GM19351 (cell line): ENCODE results near the gene KCNIP4.

ENCODE experiments used
- ATAC-seq: cut with Tn5 transposase; IDR thresholded peaks from one replicate; pipeline ENCODE4 v1.9.1; 2021; ENCODE audit warnings: mild to moderate bottlenecking, moderate library complexity; ENCODE audit not compliant: unreplicated experiment

The KCNIP4 gene

DNA sequence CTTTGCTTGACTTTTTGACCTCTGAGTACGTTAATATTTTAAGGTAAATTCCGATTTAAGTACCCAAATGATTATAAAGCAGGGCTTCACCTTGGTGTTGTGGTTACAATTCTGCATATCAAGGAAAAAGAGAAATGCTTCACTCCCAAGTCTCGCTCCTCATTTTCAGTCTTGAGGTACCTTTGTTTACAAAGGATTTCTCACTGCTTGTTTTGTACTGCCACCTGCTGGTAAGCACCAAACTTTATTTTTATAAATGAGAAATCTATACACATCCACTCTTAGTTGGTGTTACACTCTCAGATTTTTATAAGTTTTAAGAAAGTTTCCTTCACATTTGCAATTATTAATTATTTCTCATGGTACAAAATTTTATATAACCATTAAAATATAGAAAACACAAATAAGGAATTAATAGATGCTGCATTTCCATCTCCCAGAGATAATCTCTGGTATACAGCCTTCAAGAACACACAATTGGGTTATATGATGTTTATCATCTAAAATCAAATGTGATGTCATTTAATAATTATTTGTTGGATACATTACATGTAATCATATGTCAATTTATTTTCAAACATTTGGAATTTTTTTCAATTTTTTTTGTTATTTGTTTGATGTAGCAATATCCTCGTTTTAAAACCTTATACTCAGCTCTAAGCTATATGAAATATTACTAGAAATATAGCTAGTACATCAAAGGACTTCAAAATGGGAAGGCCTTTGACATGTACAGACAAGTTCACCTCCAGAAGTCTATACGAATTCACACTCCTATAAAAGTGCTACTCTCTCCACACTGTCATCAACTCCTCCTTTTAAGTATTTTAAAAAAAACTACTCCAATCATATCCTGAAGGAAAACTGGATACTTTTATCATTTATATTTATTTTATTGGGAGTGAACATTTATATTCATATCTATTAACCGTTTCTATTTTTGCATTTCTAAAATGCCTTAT is 179.9 kb downstream of the KCNIP4 start:
- ATAC-seq, result peak; percentile 58

DNA sequence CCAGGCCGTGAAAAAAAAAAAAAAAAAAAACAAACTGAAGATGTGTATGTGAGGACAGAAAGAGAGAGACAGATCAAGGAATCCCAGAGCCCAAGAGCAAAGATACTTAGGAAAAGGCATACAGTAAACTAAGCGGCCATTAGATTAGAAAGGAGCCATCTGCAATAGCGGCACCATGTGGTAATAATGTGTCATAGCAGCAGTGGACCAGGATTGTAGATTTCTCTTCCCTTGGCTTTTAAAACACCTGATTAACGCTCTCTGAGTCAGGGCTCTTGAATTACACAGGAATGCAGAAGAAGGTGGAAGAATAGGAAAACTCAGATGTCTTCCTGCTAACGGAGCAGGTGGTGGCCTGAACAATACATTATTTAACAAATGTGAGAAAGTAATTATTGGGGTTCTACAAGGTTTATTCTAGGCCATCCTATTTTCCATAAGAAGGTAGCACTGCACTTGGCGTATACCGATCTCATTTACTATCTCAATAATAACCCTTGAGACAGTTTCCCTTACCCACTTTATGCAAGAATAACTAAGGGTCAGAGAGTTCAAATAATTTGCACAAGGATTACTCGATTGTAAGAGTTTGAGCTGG is 182.7 kb downstream of the KCNIP4 start:
- peak; percentile 73 for ATAC-seq

DNA sequence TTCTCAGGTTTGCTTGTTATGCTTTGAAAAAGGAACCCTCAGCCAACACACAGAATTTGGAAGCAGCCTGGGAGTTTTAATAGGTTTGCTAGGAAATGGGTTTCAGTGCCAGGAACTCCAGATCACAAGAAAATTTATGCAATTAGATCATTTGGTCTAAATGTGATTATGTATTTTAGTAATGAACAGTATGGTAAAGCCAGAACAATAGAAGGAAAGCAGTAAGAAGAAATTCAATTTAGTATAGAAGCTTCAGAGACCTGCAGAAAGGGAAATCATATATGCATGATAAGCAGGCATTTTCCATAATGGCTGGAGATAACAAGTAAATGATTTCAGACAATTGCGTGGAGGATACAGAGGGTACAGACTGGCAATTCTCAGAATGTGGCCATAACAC is 184.7 kb downstream of the KCNIP4 start:
- no peak for ATAC-seq

DNA sequence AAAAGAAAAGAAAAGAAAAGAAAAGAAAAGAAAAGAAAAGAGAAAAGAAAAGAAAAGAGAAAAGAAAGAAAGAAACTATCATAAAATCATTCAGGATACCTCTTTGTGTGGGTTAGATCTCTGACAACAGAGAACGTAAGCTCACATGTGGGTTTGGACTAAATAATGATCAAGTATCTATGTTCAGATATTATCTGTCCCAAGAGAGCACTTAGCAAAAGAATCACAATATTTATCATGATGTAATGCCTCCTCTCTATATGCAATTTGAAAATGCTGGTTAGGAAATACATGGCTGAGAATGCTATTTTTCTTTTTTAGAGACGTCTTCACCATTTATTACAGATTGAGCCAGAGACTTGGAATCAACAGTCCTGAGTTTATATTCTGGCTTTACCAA is 191.3 kb downstream of the KCNIP4 start:
- ATAC-seq, result no peak

DNA sequence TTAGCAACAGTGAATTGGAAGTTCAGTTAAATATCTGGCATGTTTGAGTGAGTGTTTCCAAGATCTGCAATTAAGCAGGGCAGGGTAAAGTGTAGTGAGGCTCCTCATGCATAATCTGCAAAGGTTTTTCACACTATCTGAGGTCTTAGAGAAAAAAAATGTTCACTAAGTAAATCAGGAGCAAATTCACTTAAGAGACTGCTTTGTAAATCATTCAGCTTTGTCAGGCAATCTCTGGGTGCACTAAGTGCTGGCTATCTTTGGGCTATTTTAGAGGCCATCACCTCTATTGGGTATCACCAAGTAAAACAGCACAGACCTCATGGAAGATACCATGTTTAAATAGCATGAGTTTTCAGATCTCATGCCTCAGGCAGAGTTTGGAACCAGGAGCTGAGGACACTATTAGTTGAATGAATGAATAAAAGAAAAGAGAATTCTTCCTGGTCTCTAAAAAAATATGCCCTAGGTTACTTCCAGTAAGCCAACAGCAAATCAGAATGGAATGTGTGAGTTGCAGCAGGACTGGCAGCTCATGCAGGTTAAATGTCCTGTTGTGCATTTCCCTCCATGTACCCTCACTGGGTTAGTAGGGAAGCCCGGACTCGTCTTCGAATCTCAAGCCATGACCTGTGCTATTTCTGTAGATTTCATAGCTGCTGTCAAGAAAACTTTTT is 195.3 kb downstream of the KCNIP4 start:
- no peak for ATAC-seq

DNA sequence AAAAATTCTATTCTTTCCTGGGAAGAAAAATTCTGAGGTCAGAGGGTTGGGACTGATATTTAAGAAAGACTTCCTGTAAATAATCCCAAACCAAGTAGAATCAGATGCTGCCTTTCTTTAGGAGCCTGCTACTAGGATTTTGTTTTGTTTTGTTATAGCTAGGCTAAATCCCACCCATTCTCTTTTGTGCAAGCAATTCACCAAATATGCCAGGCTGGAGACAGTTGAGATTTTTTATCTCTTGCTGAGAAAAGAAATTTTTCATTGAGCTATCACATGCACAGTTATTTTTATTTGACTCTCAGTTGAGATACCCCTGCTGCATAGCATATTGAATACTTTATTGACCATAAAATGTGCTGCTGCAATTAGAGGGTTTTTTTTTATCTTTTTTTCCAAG is 196.0 kb downstream of the KCNIP4 start:
- ATAC-seq, result no peak

DNA sequence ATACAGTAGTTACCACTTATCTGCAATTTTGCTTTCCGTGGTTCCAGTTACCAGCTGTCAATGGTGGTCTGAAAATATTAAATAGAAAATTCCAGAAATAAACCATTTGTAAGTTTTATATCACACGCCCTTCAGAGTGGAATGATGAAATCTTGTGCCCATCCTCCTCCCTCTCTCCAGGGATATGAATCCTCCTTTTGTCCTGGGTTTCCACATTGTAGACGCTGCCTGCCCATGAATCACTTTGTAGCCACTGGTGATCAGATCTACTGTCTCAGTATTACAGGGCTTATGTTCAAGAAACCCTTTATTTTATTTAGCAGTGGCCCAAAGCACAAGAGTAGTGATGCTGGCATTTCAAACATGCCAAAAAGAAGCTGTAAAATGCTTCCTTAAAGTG is 198.6 kb downstream of the KCNIP4 start:
- ATAC-seq, result no peak

DNA sequence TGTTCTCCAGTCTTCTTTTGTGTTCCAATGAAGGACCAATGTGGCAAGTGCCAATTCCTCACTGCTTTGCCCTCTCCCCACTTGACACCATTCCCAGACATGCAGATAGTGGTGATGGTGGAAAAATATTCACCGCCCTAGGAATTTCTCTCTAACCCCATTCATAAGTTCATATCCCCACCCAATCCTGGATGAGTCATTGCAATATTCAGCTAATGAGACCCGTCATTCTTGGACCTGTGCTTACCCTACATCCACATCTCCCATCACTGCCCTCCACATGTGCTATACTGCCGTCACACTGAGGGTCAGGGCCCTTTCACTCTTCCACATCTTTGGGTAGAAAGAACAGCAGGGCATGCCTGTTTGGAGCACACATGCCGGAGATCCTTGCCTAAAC is 199.2 kb downstream of the KCNIP4 start:
- no peak for ATAC-seq

DNA sequence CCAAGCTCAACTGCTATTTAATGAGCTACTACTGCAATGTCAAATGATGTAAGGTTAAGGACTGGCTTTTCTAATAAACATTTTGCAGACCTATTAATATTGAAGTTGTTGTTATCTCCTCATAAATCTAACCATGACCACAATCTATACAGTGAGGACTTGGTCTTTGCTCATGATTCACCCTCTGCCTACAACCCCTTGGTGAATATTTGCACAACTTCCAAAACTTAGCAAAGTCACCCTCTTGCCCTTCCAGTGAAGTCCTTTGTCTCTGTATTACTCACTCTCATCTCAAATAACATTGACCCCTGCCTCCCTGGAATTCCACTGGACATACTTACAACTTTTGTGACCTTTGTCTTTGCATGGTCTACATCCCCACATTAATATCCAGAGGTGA is 204.5 kb downstream of the KCNIP4 start:
- no peak for ATAC-seq

DNA sequence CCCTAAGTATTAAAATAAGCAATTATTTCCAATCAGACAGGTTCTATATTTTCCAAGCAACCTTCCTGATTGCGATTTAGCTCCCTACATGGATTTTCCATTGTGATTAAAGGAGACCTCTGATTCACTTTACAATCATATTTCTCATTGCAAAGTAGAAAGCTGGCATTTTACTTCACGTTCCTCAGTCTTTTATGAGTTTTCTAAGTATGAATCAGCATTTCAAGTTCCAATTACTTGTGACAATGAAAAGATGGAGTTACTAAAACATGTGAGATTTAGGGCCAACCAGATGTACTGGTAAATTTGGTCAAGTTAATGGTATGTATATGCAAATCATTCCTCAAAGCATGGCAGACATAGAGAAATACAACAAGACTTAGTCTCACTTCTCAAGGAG is 206.2 kb downstream of the KCNIP4 start:
- ATAC-seq, result no peak

DNA sequence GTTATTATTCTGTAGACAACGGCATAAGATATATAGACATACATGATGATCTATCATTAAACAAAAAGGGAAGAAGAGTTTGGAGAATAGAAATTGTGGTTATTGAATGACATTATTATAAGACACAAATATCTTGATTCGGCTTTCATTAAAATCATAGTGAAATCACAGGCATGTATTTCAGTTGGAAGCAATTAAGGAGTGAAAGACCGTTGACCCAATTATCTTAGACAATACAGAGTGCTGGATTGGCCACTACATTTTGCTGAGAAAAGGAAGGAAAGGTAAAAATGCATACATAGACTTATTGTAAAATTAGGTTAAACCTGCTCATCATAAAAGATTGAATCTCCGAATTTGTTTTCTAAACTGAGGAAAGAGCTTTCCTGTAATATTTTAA is 209.8 kb downstream of the KCNIP4 start:
- ATAC-seq, result no peak

DNA sequence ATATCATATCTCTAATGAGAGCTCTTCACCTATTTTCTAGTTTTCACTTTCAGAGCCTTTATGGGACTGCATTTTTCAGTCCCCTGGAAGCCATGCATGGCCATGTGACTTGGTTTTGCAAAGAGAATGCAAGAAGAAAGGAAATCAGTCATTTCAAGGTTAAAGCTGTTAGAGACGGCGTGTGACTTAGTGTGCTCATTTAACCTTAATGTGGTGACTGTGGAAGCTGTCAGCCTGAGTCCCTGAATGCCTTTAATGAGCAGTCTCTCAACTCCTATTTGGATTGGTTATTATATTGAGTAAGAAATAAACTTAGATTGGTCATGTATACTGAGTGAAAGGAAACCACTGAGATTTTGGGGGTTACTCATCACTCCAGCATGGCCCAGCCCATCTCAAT is 212.7 kb downstream of the KCNIP4 start:
- ATAC-seq, result no peak

DNA sequence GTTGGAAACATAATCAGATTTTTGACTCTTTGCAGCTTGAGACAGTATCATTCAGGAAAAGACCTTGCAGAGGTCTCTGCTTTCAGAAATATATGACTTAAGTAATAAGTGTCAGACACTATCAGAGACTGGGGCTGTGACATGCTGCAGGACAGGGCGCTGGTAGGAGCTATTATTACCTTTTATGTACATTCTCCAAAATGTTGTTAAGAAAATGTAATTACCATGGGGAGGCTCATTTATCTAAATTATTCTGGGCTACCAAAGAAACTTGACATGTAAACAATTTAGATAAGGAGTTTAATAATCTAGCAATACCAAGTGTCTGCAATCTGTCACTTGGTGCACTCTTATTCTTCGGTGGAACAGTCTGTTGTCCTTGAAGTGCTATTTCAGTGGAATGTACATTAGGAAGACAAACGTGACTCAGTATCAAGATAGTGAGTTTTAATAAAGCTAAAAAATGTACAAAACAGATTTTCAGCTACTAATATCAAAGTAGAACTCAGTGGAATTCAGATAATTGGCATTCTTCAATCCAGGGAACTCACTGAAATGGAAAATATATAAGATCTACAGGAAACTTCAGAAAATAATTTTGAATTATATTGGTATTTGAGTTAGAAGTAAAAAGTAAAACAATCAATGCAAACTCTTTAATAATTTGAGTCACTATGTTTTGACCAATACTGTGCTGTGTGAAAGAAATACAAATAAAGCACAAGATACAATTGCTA is 214.5 kb downstream of the KCNIP4 start:
- no peak for ATAC-seq

DNA sequence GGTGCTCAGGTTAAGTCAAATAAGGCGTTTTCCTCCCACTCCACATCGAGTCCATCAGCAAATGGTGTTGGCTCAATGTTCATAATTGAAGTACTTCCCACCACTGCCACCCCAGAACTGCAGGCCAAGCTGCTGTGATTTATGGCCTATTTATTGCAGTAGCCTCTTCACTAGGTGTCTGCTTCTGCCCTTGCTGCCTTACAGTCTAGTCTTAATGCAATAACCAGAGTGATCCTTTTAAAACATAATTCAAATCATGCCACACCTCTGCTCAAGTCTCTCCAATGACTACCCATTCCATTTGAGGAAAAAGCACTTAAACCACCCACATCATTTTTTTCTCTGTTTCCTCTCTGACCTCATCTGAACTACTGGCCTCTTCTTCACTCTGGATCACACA is 220.3 kb downstream of the KCNIP4 start:
- ATAC-seq, result no peak

DNA sequence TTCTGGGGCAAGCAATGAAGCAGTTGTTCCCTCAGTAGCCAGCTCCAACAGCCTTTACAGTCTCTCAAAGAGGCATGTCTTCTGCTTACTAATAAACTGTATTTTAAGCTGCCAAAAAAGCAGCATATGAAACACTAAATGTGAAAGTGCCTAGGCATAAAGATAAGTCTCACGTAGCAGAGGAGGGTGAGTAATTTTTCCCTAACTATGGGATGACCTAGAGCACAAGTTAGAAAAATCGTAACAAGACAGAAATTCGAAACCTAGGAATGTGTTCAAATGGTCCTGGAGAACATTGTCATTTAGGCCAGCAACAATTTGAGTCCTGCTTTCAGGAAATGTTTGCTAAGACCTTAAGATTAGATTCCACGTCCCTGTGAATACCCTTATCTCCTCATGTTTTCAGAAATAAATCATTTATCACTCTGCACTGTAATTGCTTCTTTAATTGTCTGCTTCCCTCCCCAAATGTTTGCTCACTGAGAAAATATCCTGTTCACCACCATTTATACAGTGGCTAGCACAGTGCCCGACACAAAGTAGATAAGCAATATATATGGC is 222.2 kb downstream of the KCNIP4 start:
- no peak for ATAC-seq

DNA sequence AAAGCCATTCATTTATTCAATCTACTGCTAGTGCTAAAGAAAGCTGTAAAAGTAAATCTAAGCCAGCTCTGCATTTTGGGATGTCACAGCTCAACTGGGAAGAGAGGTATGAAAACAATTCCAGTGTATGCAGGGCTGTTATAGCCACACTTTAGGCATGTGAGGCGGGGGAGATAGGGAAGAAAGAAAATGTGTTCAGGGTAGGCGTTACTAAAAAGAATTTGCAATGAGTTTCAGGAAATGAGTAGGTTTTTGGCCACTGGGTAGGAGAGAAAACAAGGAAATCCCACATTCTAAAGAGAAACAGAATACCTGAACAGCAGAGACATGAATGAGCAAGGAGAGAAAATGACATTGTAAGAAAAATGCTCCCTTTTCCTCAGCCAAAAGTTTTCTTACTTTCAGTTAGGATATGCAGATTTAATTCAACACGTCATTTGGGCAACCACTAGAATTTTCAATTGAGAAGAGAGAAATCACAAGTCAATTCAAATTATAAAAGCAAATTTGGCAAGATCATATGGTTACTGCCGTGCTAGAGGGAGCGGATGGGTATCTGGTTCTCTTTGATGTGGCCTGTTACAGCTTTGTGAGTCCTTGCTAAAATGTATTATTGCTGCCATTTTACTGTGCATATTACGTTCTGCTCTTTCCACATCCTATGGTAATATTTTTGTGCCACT is 226.3 kb downstream of the KCNIP4 start:
- ATAC-seq, result no peak

DNA sequence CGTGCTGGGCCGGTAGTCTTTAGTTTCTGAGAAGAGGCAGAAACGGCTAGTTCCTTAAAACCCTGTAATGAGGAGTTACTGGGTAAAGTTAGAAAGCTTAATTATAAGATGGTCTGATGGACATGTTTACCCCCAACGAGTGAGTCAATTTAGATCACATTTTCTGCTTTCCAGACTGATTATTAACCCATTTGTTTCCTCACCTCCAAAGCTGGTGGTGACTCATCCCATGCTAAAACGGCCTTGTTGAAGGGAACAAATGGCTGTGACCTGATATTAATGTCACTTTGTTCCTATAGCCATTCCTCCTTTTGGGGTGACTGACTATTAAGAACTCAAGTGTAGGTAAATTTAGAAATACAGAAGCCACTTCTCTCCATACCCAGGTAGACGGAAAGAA is 232.0 kb downstream of the KCNIP4 start:
- no peak for ATAC-seq

DNA sequence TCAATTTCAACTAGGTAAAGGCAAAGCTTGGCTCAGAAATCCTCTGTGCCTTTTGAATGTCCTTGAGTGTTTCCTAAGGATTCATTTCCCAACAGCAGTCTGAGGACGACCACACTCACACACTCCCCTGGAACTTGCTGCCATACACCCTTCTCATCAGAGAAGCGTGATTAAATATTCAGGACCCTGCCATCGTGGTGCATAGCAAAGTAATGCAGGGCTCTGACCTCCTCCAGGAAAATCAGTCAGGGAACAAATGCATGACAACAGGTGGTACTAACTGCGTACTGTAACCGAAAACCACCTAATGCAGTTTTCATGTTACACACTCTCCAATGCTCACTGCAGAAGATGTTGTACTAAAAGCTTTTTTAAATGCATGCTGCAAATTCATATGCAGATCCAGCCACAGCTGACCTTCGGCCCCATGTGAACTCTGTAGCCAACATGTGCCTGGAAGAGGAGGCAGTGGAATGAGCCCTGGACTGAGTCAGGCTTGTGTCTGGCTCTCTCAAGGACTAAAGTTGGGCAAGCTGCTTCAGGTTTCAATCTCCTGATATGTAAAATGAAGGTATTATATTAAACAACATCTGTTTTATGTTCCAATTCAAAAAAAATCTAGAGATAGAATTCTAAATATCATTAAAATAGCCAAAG is 238.3 kb downstream of the KCNIP4 start:
- ATAC-seq, result no peak

DNA sequence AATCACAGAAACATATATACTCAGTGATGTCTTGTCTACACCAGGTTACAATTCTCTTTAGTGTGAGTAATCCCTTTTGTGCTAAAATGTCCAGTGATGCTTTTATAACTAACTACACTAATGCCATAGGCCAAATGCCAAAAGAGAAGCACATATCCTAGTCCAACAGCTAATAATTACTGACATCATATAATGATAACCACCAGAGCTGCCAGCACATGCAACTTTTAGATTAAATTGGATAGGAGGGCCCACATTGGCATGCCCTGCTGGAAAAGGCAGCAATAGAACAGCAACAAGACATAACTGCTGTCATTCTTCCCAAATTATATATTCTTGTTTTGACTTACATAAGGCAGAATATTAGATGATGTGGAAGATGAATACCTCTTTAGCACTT is 238.8 kb downstream of the KCNIP4 start:
- ATAC-seq, result no peak

DNA sequence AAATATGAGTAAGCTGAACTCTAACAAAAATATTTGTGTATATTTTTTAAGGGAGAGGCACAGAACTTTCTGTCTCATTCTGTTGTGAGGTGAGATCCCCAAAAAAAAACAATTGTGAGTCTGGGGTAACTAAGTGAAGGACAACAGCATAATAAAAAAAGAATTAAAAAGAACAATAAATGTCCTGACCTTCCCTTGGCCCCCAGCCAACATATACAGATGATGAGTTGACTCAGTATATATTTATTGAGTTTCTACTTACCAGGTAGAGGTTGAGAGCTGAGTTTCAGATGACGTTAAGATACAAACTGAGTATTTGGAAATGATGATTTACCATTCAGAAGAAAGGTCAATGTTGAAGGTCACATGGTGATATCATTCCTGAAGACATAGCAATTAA is 239.5 kb downstream of the KCNIP4 start:
- ATAC-seq, result no peak
